Measurements from ENCODE around the gene SERTM2. TPM values are rescaled to one million over a fixed set of nuclear protein-coding genes. Genes with fewer than 3 reads are reported as not detected.

The SERTM2 gene
- total RNA-seq, 1 donor from 2014 or later, result 0.51 TPM

GRCh38 chrX:111555406-111555958 is 44.0 kb downstream of the SERTM2 start:
- Histone ChIP-seq H3K27ac (peak overlapping the region; percentile 86), H3K79me2 (ENCODE audit: low read depth) (no peaks in the 10 kb centered on the region), H3K9me3 (ENCODE audit: low read depth) (no peaks in the 10 kb centered on the region), H3K27me3 (no peaks in the 10 kb centered on the region), H3K4me2 (peak overlapping the region; percentile 66), H3F3A (ENCODE audit: low read depth) (peaks cover 32% of the 10 kb centered on the region), H4K20me1 (ENCODE audit: low read depth) (no peaks in the 10 kb centered on the region), H3K4me3 (peak overlapping the region; percentile 9), H3K4me1 (peaks cover 43% of the 10 kb centered on the region), H3K9ac (no peak overlapping the region), H3K36me3 (no peaks in the 10 kb centered on the region), H2AFZ (replicated peaks) (peak overlapping the region; percentile 65)
- no peak for TF ChIP-seq EZH2phosphoT487 (IDR thresholded peaks at IDR 0.05)
- TF ChIP-seq EZH2 (IDR thresholded peaks at IDR 0.05), result no peak
- TF ChIP-seq CTCF (IDR thresholded peaks at IDR 0.05), result no peak
- Mint-ChIP-seq H3K36me3 (no peaks in the 10 kb centered on the region), H3K4me1 (peaks cover 22% of the 10 kb centered on the region), H3K27ac (peak overlapping the region; percentile 93), H3K27me3 (ENCODE audit: insufficient read depth, low read depth) (no peaks in the 10 kb centered on the region), H3K4me3 (no peak overlapping the region), H3K9me3 (no peaks in the 10 kb centered on the region)
- DNase-seq (ENCODE audit: low spot score), result peak; percentile 58

GRCh38 chrX:111560801-111561200 is 49.4 kb downstream of the SERTM2 start:
- H3K36me3 ChIP-seq, result no peaks in the 10 kb centered on the region
- no peaks in the 10 kb centered on the region for H3K36me3 Mint-ChIP-seq
- no peak overlapping the region for H3K4me3 ChIP-seq
- no peak overlapping the region for H3K27ac ChIP-seq
- H3K79me2 ChIP-seq (ENCODE audit: low read depth), result no peaks in the 10 kb centered on the region
- H4K20me1 ChIP-seq (ENCODE audit: low read depth), result no peaks in the 10 kb centered on the region
- TF ChIP-seq EZH2 (IDR thresholded peaks at IDR 0.05), result no peak
- TF ChIP-seq CTCF (IDR thresholded peaks at IDR 0.05), result no peak
- TF ChIP-seq EZH2phosphoT487 (IDR thresholded peaks at IDR 0.05), result no peak
- no peak overlapping the region for H3K4me2 ChIP-seq
- no peak overlapping the region for H2AFZ ChIP-seq (replicated peaks)
- peaks cover 18% of the 10 kb centered on the region for H3K4me1 Mint-ChIP-seq
- H3F3A ChIP-seq (ENCODE audit: low read depth), result peaks cover 21% of the 10 kb centered on the region
- H3K9me3 ChIP-seq (ENCODE audit: low read depth), result no peaks in the 10 kb centered on the region
- no peak for DNase-seq (ENCODE audit: low spot score)
- H3K9ac ChIP-seq, result no peak overlapping the region
- peaks cover 28% of the 10 kb centered on the region for H3K4me1 ChIP-seq
- H3K27me3 ChIP-seq, result no peaks in the 10 kb centered on the region
- no peaks in the 10 kb centered on the region for H3K9me3 Mint-ChIP-seq
- no peak overlapping the region for H3K4me3 Mint-ChIP-seq
- no peaks in the 10 kb centered on the region for H3K27me3 Mint-ChIP-seq (ENCODE audit: insufficient read depth, low read depth)
- no peak overlapping the region for H3K27ac Mint-ChIP-seq

- no peaks in the 10 kb centered on the region for H3K27me3 Mint-ChIP-seq (ENCODE audit: insufficient read depth, low read depth)
- Histone ChIP-seq H3K9me3 (ENCODE audit: low read depth) (no peaks in the 10 kb centered on the region), H3K79me2 (ENCODE audit: low read depth) (no peaks in the 10 kb centered on the region), H3K27me3 (no peaks in the 10 kb centered on the region), H3K4me2 (no peak overlapping the region), H4K20me1 (ENCODE audit: low read depth) (no peaks in the 10 kb centered on the region), H3F3A (ENCODE audit: low read depth) (peaks cover 10% of the 10 kb centered on the region), H3K9ac (no peak overlapping the region), H3K36me3 (no peaks in the 10 kb centered on the region), H3K27ac (no peak overlapping the region), H3K4me3 (no peak overlapping the region), H2AFZ (replicated peaks) (no peak overlapping the region), H3K4me1 (peaks cover 23% of the 10 kb centered on the region)
- no peak for DNase-seq (ENCODE audit: low spot score)
- H3K27ac Mint-ChIP-seq, result no peak overlapping the region
- TF ChIP-seq EZH2 (IDR thresholded peaks at IDR 0.05) (no peak), EZH2phosphoT487 (IDR thresholded peaks at IDR 0.05) (no peak), CTCF (IDR thresholded peaks at IDR 0.05) (no peak)
- H3K4me1 Mint-ChIP-seq, result peaks cover 10% of the 10 kb centered on the region
- no peak overlapping the region for H3K4me3 Mint-ChIP-seq
- no peaks in the 10 kb centered on the region for H3K36me3 Mint-ChIP-seq
- no peaks in the 10 kb centered on the region for H3K9me3 Mint-ChIP-seq
Measured at GRCh38 chrX:111561851-111562250, 50.4 kb downstream of the SERTM2 start.
